KMS-11 (cell line): ENCODE measurements around the gene NCOA1.

Source experiments
- H2AFZ ChIP-seq: fragments of 200-600 bp; sonication (generic); 2 replicates; pipeline ENCODE4 v1.6.1; 2016; ENCODE audit warnings: antibody characterized with exemption, mixed run types, low read depth
- H3K27ac ChIP-seq: fragments of 200-600 bp; sonication (generic); 2 replicates; pipeline ENCODE4 v1.6.1; 2016; ENCODE audit warnings: mild to moderate bottlenecking, mixed run types
- H3K27me3 ChIP-seq: fragments of 200-600 bp; sonication (generic); 2 replicates; pipeline ENCODE4 v1.6.1; 2017; ENCODE audit warnings: mild to moderate bottlenecking, low read depth, mixed run types, moderate library complexity; ENCODE audit not compliant: insufficient read depth
- H3K36me3 ChIP-seq: fragments of 200-600 bp; sonication (generic); 2 replicates; pipeline ENCODE4 v1.6.1; 2017; ENCODE audit warnings: mild to moderate bottlenecking, mixed run types; ENCODE audit not compliant: insufficient read depth
- H3K4me1 ChIP-seq: fragments of 200-600 bp; sonication (generic); 2 replicates; pipeline ENCODE4 v1.6.1; 2016; ENCODE audit warnings: mild to moderate bottlenecking, low read depth, mixed run types; ENCODE audit not compliant: poor library complexity, severe bottlenecking
- H3K4me2 ChIP-seq: fragments of 200-600 bp; sonication (generic); 2 replicates; pipeline ENCODE4 v1.7.0; 2016; ENCODE audit warnings: mild to moderate bottlenecking, mixed run types
- H3K4me3 ChIP-seq: fragments of 200-600 bp; sonication (generic); IDR thresholded peaks from 2 replicates; pipeline ENCODE4 v1.6.1; 2017; ENCODE audit warnings: low read depth, low read length, mixed read lengths; ENCODE audit not compliant: insufficient read depth
- H3K79me2 ChIP-seq: fragments of 200-600 bp; sonication (generic); 2 replicates; pipeline ENCODE4 v1.6.1; 2016; ENCODE audit warnings: low read depth, mixed run types; ENCODE audit not compliant: insufficient read depth
- H3K9ac ChIP-seq: fragments of 200-600 bp; sonication (generic); 2 replicates; pipeline ENCODE4 v1.6.1; 2016; ENCODE audit warnings: mild to moderate bottlenecking, mixed run types
- H4K20me1 ChIP-seq: fragments of 200-600 bp; sonication (generic); 2 replicates; pipeline ENCODE4 v1.6.1; 2016; ENCODE audit warnings: mild to moderate bottlenecking, mixed run types; ENCODE audit not compliant: insufficient read depth
- CTCF ChIP-seq: fragments of 200-600 bp; sonication (generic); conservative IDR thresholded peaks from 2 replicates; pipeline ENCODE4 v1.6.1; 2017; ENCODE audit warnings: low read depth, mild to moderate bottlenecking, antibody characterized with exemption, low read length, moderate library complexity, mixed read lengths

NCOA1 gene

GRCh38 chr2:24515831-24516230 lies 24.8 kb downstream of the NCOA1 start:
- Histone ChIP-seq H3K36me3 (no peaks in the 10 kb centered on the region), H3K27me3 (no peaks in the 10 kb centered on the region), H3K4me1 (peaks cover 4% of the 10 kb centered on the region), H3K4me3 (no peak overlapping the region), H2AFZ (no peak overlapping the region), H3K27ac (no peak overlapping the region), H3K4me2 (no peak overlapping the region), H3K9ac (no peak overlapping the region), H4K20me1 (no peaks in the 10 kb centered on the region), H3K79me2 (no peaks in the 10 kb centered on the region)
- TF ChIP-seq CTCF: no peak

GRCh38 chr2:24517247-24517646 lies 26.2 kb downstream of the NCOA1 start:
- no peaks in the 10 kb centered on the region for H4K20me1 ChIP-seq
- H3K36me3 ChIP-seq: no peaks in the 10 kb centered on the region
- no peaks in the 10 kb centered on the region for H3K27me3 ChIP-seq
- no peaks in the 10 kb centered on the region for H3K79me2 ChIP-seq
- no peak overlapping the region for H3K4me3 ChIP-seq
- H3K4me2 ChIP-seq: no peak overlapping the region
- H3K27ac ChIP-seq: no peak overlapping the region
- H2AFZ ChIP-seq: no peak overlapping the region
- no peak for TF ChIP-seq CTCF
- H3K4me1 ChIP-seq: no peaks in the 10 kb centered on the region
- no peak overlapping the region for H3K9ac ChIP-seq

GRCh38 chr2:24520175-24520574 lies 29.1 kb downstream of the NCOA1 start:
- Histone ChIP-seq H3K27ac (no peak overlapping the region), H3K27me3 (no peaks in the 10 kb centered on the region), H3K9ac (no peak overlapping the region), H3K4me1 (no peaks in the 10 kb centered on the region), H3K4me3 (no peak overlapping the region), H3K4me2 (no peak overlapping the region), H2AFZ (no peak overlapping the region), H3K36me3 (no peaks in the 10 kb centered on the region), H4K20me1 (no peaks in the 10 kb centered on the region), H3K79me2 (no peaks in the 10 kb centered on the region)
- no peak for TF ChIP-seq CTCF

GRCh38 chr2:24521162-24521857 lies 30.3 kb downstream of the NCOA1 start:
- no peak for TF ChIP-seq CTCF
- Histone ChIP-seq H3K4me1 (no peaks in the 10 kb centered on the region), H2AFZ (no peak overlapping the region), H3K27me3 (no peaks in the 10 kb centered on the region), H3K36me3 (no peaks in the 10 kb centered on the region), H3K27ac (no peak overlapping the region), H3K4me3 (no peak overlapping the region), H4K20me1 (no peaks in the 10 kb centered on the region), H3K4me2 (no peak overlapping the region), H3K79me2 (no peaks in the 10 kb centered on the region), H3K9ac (no peak overlapping the region)
